HG03139 (cell line): ENCODE data around the gene CRAT.
A peak's percentile ranks its signal among the peaks of the same experiment; 100 is the strongest.

Source experiments
- ATAC-seq: cut with Tn5 transposase; IDR thresholded peaks from one replicate; pipeline ENCODE4 v1.9.1; 2021; ENCODE audit not compliant: unreplicated experiment

CRAT gene

GRCh38 chr9:129093602-129094386 is 16.8 kb downstream of the CRAT start:
- ATAC-seq, result no peak

- no peak for ATAC-seq
Measured at GRCh38 chr9:129089246-129089645, 21.3 kb downstream of the CRAT start.

GRCh38 chr9:129084087-129084486 is 26.5 kb downstream of the CRAT start:
- ATAC-seq, result no peak

- no peak for ATAC-seq
Measured at GRCh38 chr9:129081388-129081904, 29.1 kb downstream of the CRAT start.

GRCh38 chr9:129080601-129081387 is 29.8 kb downstream of the CRAT start, which contains the start of gene DOLPP1:
DOLPP1 (plus strand) TSS chr9:129081111; CDS start chr9:129081132, 21 bp downstream.
- ATAC-seq, result peak; percentile 88

- ATAC-seq, result no peak
Measured at GRCh38 chr9:129080298-129080600, 30.3 kb downstream of the CRAT start.

- no peak for ATAC-seq
Measured at GRCh38 chr9:129079829-129080228, 30.8 kb downstream of the CRAT start.

GRCh38 chr9:129078691-129079503 is 31.7 kb downstream of the CRAT start:
- no peak for ATAC-seq

- ATAC-seq, result no peak
Measured at GRCh38 chr9:129077236-129077635, 33.4 kb downstream of the CRAT start.

GRCh38 chr9:129076640-129077037 is 34.0 kb downstream of the CRAT start:
- ATAC-seq, result no peak

GRCh38 chr9:129075996-129076639 is 34.5 kb downstream of the CRAT start:
- no peak for ATAC-seq

GRCh38 chr9:129074106-129074505 is 36.5 kb downstream of the CRAT start:
- no peak for ATAC-seq

GRCh38 chr9:129073404-129073803 is 37.2 kb downstream of the CRAT start:
- no peak for ATAC-seq

- ATAC-seq, result no peak
Measured at GRCh38 chr9:129072171-129072570, 38.4 kb downstream of the CRAT start.

GRCh38 chr9:129071526-129072126 is 39.0 kb downstream of the CRAT start:
- ATAC-seq, result no peak

- no peak for ATAC-seq
Measured at GRCh38 chr9:129070696-129071525, 39.7 kb downstream of the CRAT start.

- no peak for ATAC-seq
Measured at GRCh38 chr9:129069862-129070641, 40.5 kb downstream of the CRAT start.

- ATAC-seq, result no peak
Measured at GRCh38 chr9:129068990-129069861, 41.4 kb downstream of the CRAT start.
